Activated CD8-positive, alpha-beta memory T cell treated with anti-CD3 and anti-CD28 coated beads, Interleukin-2, amount 50 U/mL, for 4 hours (primary cell): ENCODE data around the gene RRP9.

Experiments used
- DNase-seq: peaks from one replicate; pipeline ENCODE4 v3.0.0-alpha.2; 2020

The RRP9 gene

GRCh38 chr3:51970606-51971300, 29.0 kb upstream of the RRP9 start:
- no peak for DNase-seq

- DNase-seq, result no peak
Measured at GRCh38 chr3:51969841-51970240, 28.1 kb upstream of the RRP9 start.

- no peak for DNase-seq
Measured at GRCh38 chr3:51968883-51969678, 27.4 kb upstream of the RRP9 start.

- no peak for DNase-seq
Measured at GRCh38 chr3:51968170-51968775, 26.6 kb upstream of the RRP9 start.

GRCh38 chr3:51967384-51968169, 25.9 kb upstream of the RRP9 start, which contains the start of gene PCBP4:
PCBP4 (minus strand) TSS chr3:51967454; CDS start chr3:51961240, 6,214 bp downstream.
- peak; percentile 38 for DNase-seq

GRCh38 chr3:51966922-51967383, 25.2 kb upstream of the RRP9 start:
- DNase-seq, result no peak

GRCh38 chr3:51966486-51966885, 24.8 kb upstream of the RRP9 start:
- DNase-seq, result no peak

GRCh38 chr3:51966016-51966415, 24.3 kb upstream of the RRP9 start:
- DNase-seq, result no peak

- DNase-seq, result no peak
Measured at GRCh38 chr3:51964521-51964920, 22.8 kb upstream of the RRP9 start.

- no peak for DNase-seq
Measured at GRCh38 chr3:51963951-51964451, 22.3 kb upstream of the RRP9 start.

GRCh38 chr3:51962854-51963530, 21.3 kb upstream of the RRP9 start:
- DNase-seq, result no peak

- no peak for DNase-seq
Measured at GRCh38 chr3:51961602-51962569, 20.2 kb upstream of the RRP9 start.

- no peak for DNase-seq
Measured at GRCh38 chr3:51961011-51961410, 19.3 kb upstream of the RRP9 start.

GRCh38 chr3:51960386-51960785, 18.7 kb upstream of the RRP9 start:
- no peak for DNase-seq

- DNase-seq, result no peak
Measured at GRCh38 chr3:51959651-51960050, 17.9 kb upstream of the RRP9 start.

GRCh38 chr3:51958603-51959521, 17.2 kb upstream of the RRP9 start:
- DNase-seq, result no peak

- DNase-seq, result no peak
Measured at GRCh38 chr3:51957520-51958205, 16.0 kb upstream of the RRP9 start.

GRCh38 chr3:51955893-51956770, 14.4 kb upstream of the RRP9 start:
- DNase-seq, result peak; percentile 47
